Measurements from ENCODE around the gene ADARB1. TPM values are rescaled to one million over a fixed set of nuclear protein-coding genes. Genes with fewer than 3 reads are reported as not detected.

ADARB1 gene
- total and polyA plus RNA-seq, 5 donors: 9.1 to 23.8 (median 19.2) TPM

GRCh38 chr21:45040739-45041138 is 33.6 kb upstream of the ADARB1 start:
- intact Hi-C loops (cut with DNase I): no loop called here
- Histone ChIP-seq H3K27ac (ENCODE audit: low read length) (no peak overlapping the region), H3K27me3 (ENCODE audit: control insufficient read depth, insufficient read depth) (no peaks in the 10 kb centered on the region), H3K4me3 (ENCODE audit: low read length) (no peak overlapping the region), H3K4me1 (ENCODE audit: control insufficient read depth, insufficient read depth, low read length) (no peaks in the 10 kb centered on the region), H3K9me3 (ENCODE audit: control insufficient read depth, low read length) (no peaks in the 10 kb centered on the region)
- DNase-seq: no peak
- WGBS: 90% methylated on average over 15 of the region's 15 CpGs
- ATAC-seq: peak in 1 of 2 donors; percentile 30

DNA sequence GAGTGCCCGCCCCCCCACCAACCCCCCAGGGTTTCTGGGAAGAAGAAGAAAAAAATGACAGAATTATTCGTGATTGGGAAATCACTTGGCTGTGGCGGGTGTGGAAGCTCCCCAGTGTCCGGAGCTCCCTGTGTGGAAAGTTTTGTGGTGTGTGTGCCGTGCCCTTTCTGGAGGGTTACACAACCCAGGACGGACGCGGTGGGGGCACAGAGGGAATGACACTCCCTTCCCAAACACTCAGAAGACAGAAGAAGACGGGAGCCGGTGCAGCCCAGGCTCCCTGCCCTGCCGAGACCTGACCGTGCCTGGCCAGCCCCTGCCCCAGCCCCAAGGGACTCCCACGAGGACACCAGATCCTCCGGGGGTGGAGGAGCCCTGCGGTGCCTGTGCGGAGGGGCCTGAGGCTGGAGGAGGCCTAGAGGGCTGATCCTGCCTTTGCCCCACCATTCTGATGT is 33.0 kb upstream of the ADARB1 start:
- Histone ChIP-seq H3K27me3 (ENCODE audit: control insufficient read depth, insufficient read depth) (no peaks in the 10 kb centered on the region), H3K9me3 (ENCODE audit: control insufficient read depth, low read length) (no peaks in the 10 kb centered on the region), H3K4me3 (ENCODE audit: low read length) (no peak overlapping the region), H3K4me1 (ENCODE audit: control insufficient read depth, insufficient read depth, low read length) (no peaks in the 10 kb centered on the region), H3K27ac (ENCODE audit: low read length) (no peak overlapping the region)
- DNase-seq: peak; percentile 86 to 91 (median 86)
- 39% methylated on average over 16 of the region's 16 CpGs for WGBS
- peak; percentile 89 to 92 for ATAC-seq
- intact Hi-C loops (cut with DNase I): no loop called here

GRCh38 chr21:45041984-45042663 is 32.3 kb upstream of the ADARB1 start:
- Histone ChIP-seq H3K27me3 (ENCODE audit: control insufficient read depth, insufficient read depth) (no peaks in the 10 kb centered on the region), H3K4me1 (ENCODE audit: control insufficient read depth, insufficient read depth, low read length) (no peaks in the 10 kb centered on the region), H3K4me3 (ENCODE audit: low read length) (no peak overlapping the region), H3K27ac (ENCODE audit: low read length) (no peak overlapping the region), H3K9me3 (ENCODE audit: control insufficient read depth, low read length) (no peaks in the 10 kb centered on the region)
- 84% methylated on average over 7 of the region's 7 CpGs for WGBS
- DNase-seq (no peak), ATAC-seq (no peak)
- intact Hi-C loops (cut with DNase I): no loop called here

GRCh38 chr21:45042664-45043161 is 31.7 kb upstream of the ADARB1 start:
- H3K9me3 ChIP-seq (ENCODE audit: control insufficient read depth, low read length): no peaks in the 10 kb centered on the region
- H3K27me3 ChIP-seq (ENCODE audit: control insufficient read depth, insufficient read depth): no peaks in the 10 kb centered on the region
- DNase-seq: no peak
- no peak overlapping the region for H3K4me3 ChIP-seq (ENCODE audit: low read length)
- intact Hi-C loops (cut with DNase I): no loop called here
- H3K27ac ChIP-seq (ENCODE audit: low read length): no peak overlapping the region
- no peaks in the 10 kb centered on the region for H3K4me1 ChIP-seq (ENCODE audit: control insufficient read depth, insufficient read depth, low read length)
- WGBS: 89% methylated on average over 15 of the region's 15 CpGs
- no peak for ATAC-seq

DNA sequence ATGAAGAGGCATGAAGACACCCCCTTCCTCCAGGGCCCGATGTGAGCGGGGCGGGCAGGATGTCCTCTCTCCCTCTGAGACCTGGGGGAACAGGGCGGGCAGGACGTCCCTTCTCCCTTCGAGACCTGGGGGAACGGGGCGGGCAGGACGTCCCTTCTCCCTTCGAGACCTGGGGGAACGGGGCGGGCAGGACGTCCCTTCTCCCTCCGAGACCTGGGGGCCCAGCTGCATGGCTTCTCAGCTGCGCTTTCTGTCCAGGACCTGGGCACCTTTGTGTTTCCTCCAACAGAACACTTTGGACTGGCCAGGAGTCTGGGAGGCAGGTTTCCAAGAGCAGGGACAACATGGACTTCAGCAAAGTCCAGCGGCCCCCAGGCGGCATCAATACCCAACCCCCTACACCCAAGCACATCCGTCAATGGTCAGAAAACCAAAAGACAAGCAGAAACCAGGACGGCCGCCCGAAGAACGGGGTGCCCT is 30.8 kb upstream of the ADARB1 start:
- no peak for DNase-seq
- Histone ChIP-seq H3K9me3 (ENCODE audit: control insufficient read depth, low read length) (no peaks in the 10 kb centered on the region), H3K27me3 (ENCODE audit: control insufficient read depth, insufficient read depth) (no peaks in the 10 kb centered on the region), H3K4me1 (ENCODE audit: control insufficient read depth, insufficient read depth, low read length) (no peaks in the 10 kb centered on the region), H3K4me3 (ENCODE audit: low read length) (no peak overlapping the region), H3K27ac (ENCODE audit: low read length) (no peak overlapping the region)
- no peak for ATAC-seq
- intact Hi-C loops (cut with DNase I): no loop called here
- 84% methylated on average over 22 of the region's 22 CpGs for WGBS

- no peak overlapping the region for H3K4me3 ChIP-seq (ENCODE audit: low read length)
- WGBS: 45% methylated on average over 5 of the region's 5 CpGs
- no peaks in the 10 kb centered on the region for H3K4me1 ChIP-seq (ENCODE audit: control insufficient read depth, insufficient read depth, low read length)
- no peak for ATAC-seq
- no peak for DNase-seq
- no peak overlapping the region for H3K27ac ChIP-seq (ENCODE audit: low read length)
- no peaks in the 10 kb centered on the region for H3K9me3 ChIP-seq (ENCODE audit: control insufficient read depth, low read length)
- intact Hi-C loops (cut with DNase I): no loop called here
- H3K27me3 ChIP-seq (ENCODE audit: control insufficient read depth, insufficient read depth): no peaks in the 10 kb centered on the region
Measured at GRCh38 chr21:45045481-45045880, 28.9 kb upstream of the ADARB1 start.

GRCh38 chr21:45047257-45047656 is 27.1 kb upstream of the ADARB1 start:
- Histone ChIP-seq H3K9me3 (ENCODE audit: control insufficient read depth, low read length) (no peaks in the 10 kb centered on the region), H3K27me3 (ENCODE audit: control insufficient read depth, insufficient read depth) (no peaks in the 10 kb centered on the region), H3K4me1 (ENCODE audit: control insufficient read depth, insufficient read depth, low read length) (no peaks in the 10 kb centered on the region), H3K27ac (ENCODE audit: low read length) (no peak overlapping the region), H3K4me3 (ENCODE audit: low read length) (no peak overlapping the region)
- intact Hi-C loops (cut with DNase I): no loop called here
- WGBS: 84% methylated on average over 1 of the region's 1 CpG
- ATAC-seq (no peak), DNase-seq (no peak)

- intact Hi-C loops (cut with DNase I): no loop called here
- Histone ChIP-seq H3K4me1 (ENCODE audit: control insufficient read depth, insufficient read depth, low read length) (no peaks in the 10 kb centered on the region), H3K9me3 (ENCODE audit: control insufficient read depth, low read length) (no peaks in the 10 kb centered on the region), H3K4me3 (ENCODE audit: low read length) (no peak overlapping the region), H3K27me3 (ENCODE audit: control insufficient read depth, insufficient read depth) (no peaks in the 10 kb centered on the region), H3K27ac (ENCODE audit: low read length) (no peak overlapping the region)
- DNase-seq (no peak), ATAC-seq (no peak)
- 74% methylated on average over 11 of the region's 11 CpGs for WGBS
Measured at GRCh38 chr21:45048026-45048698, 26.2 kb upstream of the ADARB1 start.

GRCh38 chr21:45048968-45049367 is 25.4 kb upstream of the ADARB1 start:
- no peaks in the 10 kb centered on the region for H3K4me1 ChIP-seq (ENCODE audit: control insufficient read depth, insufficient read depth, low read length)
- no peaks in the 10 kb centered on the region for H3K9me3 ChIP-seq (ENCODE audit: control insufficient read depth, low read length)
- H3K4me3 ChIP-seq (ENCODE audit: low read length): no peak overlapping the region
- no peak for DNase-seq
- no peak overlapping the region for H3K27ac ChIP-seq (ENCODE audit: low read length)
- 84% methylated on average over 7 of the region's 7 CpGs for WGBS
- intact Hi-C loops (cut with DNase I): no loop called here
- ATAC-seq: no peak
- no peaks in the 10 kb centered on the region for H3K27me3 ChIP-seq (ENCODE audit: control insufficient read depth, insufficient read depth)

- Histone ChIP-seq H3K4me1 (ENCODE audit: control insufficient read depth, insufficient read depth, low read length) (no peaks in the 10 kb centered on the region), H3K4me3 (ENCODE audit: low read length) (no peak overlapping the region), H3K9me3 (ENCODE audit: control insufficient read depth, low read length) (no peaks in the 10 kb centered on the region), H3K27me3 (ENCODE audit: control insufficient read depth, insufficient read depth) (no peaks in the 10 kb centered on the region), H3K27ac (ENCODE audit: low read length) (no peak overlapping the region)
- DNase-seq: no peak
- WGBS: 66% methylated on average over 12 of the region's 12 CpGs
- intact Hi-C loops (cut with DNase I): no loop called here
- ATAC-seq: no peak
Measured at GRCh38 chr21:45049714-45050344, 24.6 kb upstream of the ADARB1 start.

GRCh38 chr21:45050345-45050796 is 24.0 kb upstream of the ADARB1 start:
- H3K4me1 ChIP-seq (ENCODE audit: control insufficient read depth, insufficient read depth, low read length): no peaks in the 10 kb centered on the region
- DNase-seq (no peak), ATAC-seq (no peak)
- no peak overlapping the region for H3K4me3 ChIP-seq (ENCODE audit: low read length)
- no peaks in the 10 kb centered on the region for H3K27me3 ChIP-seq (ENCODE audit: control insufficient read depth, insufficient read depth)
- no peak overlapping the region for H3K27ac ChIP-seq (ENCODE audit: low read length)
- intact Hi-C loops (cut with DNase I): no loop called here
- 84% methylated on average over 14 of the region's 14 CpGs for WGBS
- H3K9me3 ChIP-seq (ENCODE audit: control insufficient read depth, low read length): no peaks in the 10 kb centered on the region
